PC-9 (cell line): ENCODE results near the gene IL34.

Source experiments
- CTCF ChIP-seq: fragments of 200-600 bp; sonication (generic); conservative IDR thresholded peaks from 2 replicates; pipeline ENCODE4 v1.6.1; 2017; ENCODE audit warnings: mixed run types, antibody characterized with exemption, mild to moderate bottlenecking, moderate library complexity
- EZH2 ChIP-seq: fragments of 200-600 bp; sonication (generic); IDR thresholded peaks from 2 replicates; pipeline ENCODE4 v1.8.0; 2017; ENCODE audit warnings: antibody characterized with exemption, low read depth

GRCh38 chr16:70677499-70678120, 31.3 kb downstream of the IL34 start:
- no peak for TF ChIP-seq CTCF
- TF ChIP-seq EZH2 = no peak
